NCI-H510A (cell line): ENCODE results near the gene LIN7B.
"Not testable (repeated sequence)": the region's sequence is repeated elsewhere in the genome, so short reads cannot be mapped to it uniquely, and the experiment has no call there.

ENCODE experiments used
- DNase-seq: peaks from one replicate; lab custom pipeline; 2025; lab: John Stamatoyannopoulos, UW

Gene LIN7B

GRCh38 chr19:49145573-49146407, 31.6 kb downstream of the LIN7B start:
- DNase-seq = no peak

- DNase-seq = not testable (repeated sequence)
Measured at GRCh38 chr19:49146408-49146770, 32.2 kb downstream of the LIN7B start.

GRCh38 chr19:49148044-49148682, 34.0 kb downstream of the LIN7B start:
- no peak for DNase-seq

- peak; percentile 80 for DNase-seq
Measured at GRCh38 chr19:49148784-49149651, 34.8 kb downstream of the LIN7B start.

GRCh38 chr19:49149652-49150105, 35.5 kb downstream of the LIN7B start:
- peak; percentile 62 for DNase-seq

GRCh38 chr19:49150106-49150943, 36.2 kb downstream of the LIN7B start:
- DNase-seq = peak; percentile 87

GRCh38 chr19:49150944-49151243, 36.7 kb downstream of the LIN7B start:
- DNase-seq = no peak

- peak; percentile 41 for DNase-seq
Measured at GRCh38 chr19:49151267-49152118, 37.3 kb downstream of the LIN7B start.

GRCh38 chr19:49152119-49152550, 38.0 kb downstream of the LIN7B start:
- no peak for DNase-seq

- DNase-seq = no peak
Measured at GRCh38 chr19:49153167-49153809, 39.1 kb downstream of the LIN7B start.

- DNase-seq = no peak
Measured at GRCh38 chr19:49154279-49154678, 40.1 kb downstream of the LIN7B start.

- no peak for DNase-seq
Measured at GRCh38 chr19:49155005-49155819, 41.0 kb downstream of the LIN7B start, which contains the start of gene HRC. Gene HRC, minus strand, starts transcription at chr19:49155396. Its CDS starts 159 bp downstream, at chr19:49155237.

- no peak for DNase-seq
Measured at GRCh38 chr19:49155820-49156346, 41.7 kb downstream of the LIN7B start.

GRCh38 chr19:49157445-49158224, 43.5 kb downstream of the LIN7B start, which contains the start of gene TRPM4:
Gene TRPM4, plus strand, starts transcription at chr19:49157792. Its CDS starts 75 bp downstream, at chr19:49157867.
- peak; percentile 74 for DNase-seq

GRCh38 chr19:49160450-49161189, 46.5 kb downstream of the LIN7B start:
- no peak for DNase-seq

- no peak for DNase-seq
Measured at GRCh38 chr19:49161987-49162386, 47.8 kb downstream of the LIN7B start.

- no peak for DNase-seq
Measured at GRCh38 chr19:49165111-49165750, 51.1 kb downstream of the LIN7B start.
